HepG2 (cell line): Measurements from ENCODE around the gene CCN2.

Experiments
- CBX5 ChIP-seq: sonication (generic); formaldehyde crosslinking; IDR thresholded peaks from 2 replicates; pipeline ENCODE4 v1.4.0; 2020; ENCODE audit warnings: missing genetic modification reagents, borderline replicate concordance
- ELF4 ChIP-seq: sonication (generic); formaldehyde crosslinking; IDR thresholded peaks from 2 replicates; pipeline ENCODE4 v1.5.0; 2020; ENCODE audit warnings: missing genetic modification reagents, mild to moderate bottlenecking, moderate library complexity, borderline replicate concordance
- HNF4G ChIP-seq, 2 experiments: sonication (generic) in 1 of 2; formaldehyde crosslinking in 1 of 2; IDR thresholded peaks; 2 replicates each; pipeline versions ENCODE4 v1.4.0 to v1.6.1; 2011 to 2020; ENCODE audit warnings: borderline replicate concordance in 2 of 2, low read depth in 2 of 2, mild to moderate bottlenecking in 2 of 2, low read length in 1 of 2, missing genetic modification reagents in 1 of 2, moderate library complexity in 1 of 2
- NR1H2 ChIP-seq: sonication (generic); formaldehyde crosslinking; IDR thresholded peaks from 2 replicates; pipeline ENCODE4 v1.8.1; 2022; ENCODE audit warnings: low read depth, missing genetic modification reagents, borderline replicate concordance
- POLR2A ChIP-seq, 2 experiments: IDR thresholded peaks; 2 replicates each; pipeline ENCODE4 v1.6.1; 2011; ENCODE audit warnings: low read depth in 2 of 2, low read length in 2 of 2, mild to moderate bottlenecking in 1 of 2, moderate library complexity in 1 of 2; ENCODE audit not compliant: insufficient read depth in 1 of 2
- RELA ChIP-seq: sonication (generic); formaldehyde crosslinking; IDR thresholded peaks from 2 replicates; pipeline ENCODE4 v1.4.0; 2020; ENCODE audit warnings: missing genetic modification reagents
- ZNF331 ChIP-seq: sonication (generic); formaldehyde crosslinking; IDR thresholded peaks from 2 replicates; pipeline ENCODE4 v1.4.0; 2020; ENCODE audit warnings: missing genetic modification reagents
- ZNF746 ChIP-seq: sonication (generic); formaldehyde crosslinking; IDR thresholded peaks from 2 replicates; pipeline ENCODE4 v1.8.0; 2022; ENCODE audit warnings: mild to moderate bottlenecking, missing genetic modification reagents
- TF ChIP-seq, protein P1 (sequence below): sonication (generic); formaldehyde crosslinking; IDR thresholded peaks from 2 replicates; pipeline ENCODE4 v1.4.0; 2020; ENCODE audit warnings: missing genetic modification reagents
- TF ChIP-seq, protein P2 (sequence below): sonication (generic); formaldehyde crosslinking; conservative IDR thresholded peaks from 2 replicates; pipeline ENCODE4 v1.4.0; 2020; ENCODE audit warnings: missing genetic modification reagents

DNA sequence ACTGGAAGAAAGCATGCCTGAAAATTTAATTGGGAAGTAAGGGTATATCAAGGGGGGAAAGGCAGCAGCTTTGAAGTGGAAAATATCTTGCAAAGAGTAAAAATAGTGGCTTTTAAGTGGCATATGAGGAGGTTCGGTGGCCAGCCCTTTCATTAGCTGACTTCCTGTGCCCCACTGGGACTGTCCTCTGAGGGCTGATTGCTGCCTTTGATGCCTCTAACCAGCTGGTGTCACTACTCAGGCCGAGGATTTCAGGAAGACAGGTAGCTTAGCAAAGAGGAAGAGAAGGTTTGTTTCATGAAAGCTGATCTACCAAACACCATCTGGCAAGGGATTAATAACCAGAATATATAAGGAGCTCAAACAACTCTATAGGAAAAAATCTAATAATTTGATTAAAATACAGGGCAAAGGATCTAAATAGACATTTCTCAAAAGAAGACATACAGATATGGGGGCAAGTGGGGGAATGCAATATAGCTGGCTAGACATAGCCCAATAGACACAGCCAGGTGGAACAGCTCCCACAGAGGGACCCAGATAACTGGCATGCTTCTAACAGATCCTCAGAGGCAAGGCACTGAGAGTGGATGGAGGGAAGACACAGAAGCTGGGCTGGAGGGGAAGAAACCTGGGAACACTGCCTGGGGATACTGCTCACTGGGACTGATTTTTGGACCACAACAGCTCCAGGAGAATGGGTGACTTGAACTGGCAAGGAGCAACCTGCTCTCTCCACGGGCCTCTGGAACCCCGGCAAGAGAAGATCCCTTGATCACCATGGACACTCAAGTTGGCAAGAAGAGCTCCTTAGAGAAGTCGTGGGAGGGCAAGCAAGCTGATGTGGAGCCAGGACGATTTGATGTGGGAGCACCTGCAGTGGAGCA lies 33.2 kb downstream of the CCN2 start:
- TF ChIP-seq ELF4 (CRISPR knock-in tag) = no peak
- TF ChIP-seq POLR2A (IDR thresholded peaks at IDR 0.05; ENCODE audit: insufficient read depth in 1 of 2, low read depth in 2 of 2, low read length in 2 of 2) = no peak
- no peak for TF ChIP-seq ZNF331
- no peak for TF ChIP-seq HNF4G (IDR thresholded peaks at IDR 0.05; ENCODE audit: borderline replicate concordance, low read depth, low read length)
- no peak for TF ChIP-seq HNF4G (CRISPR knock-in tag; IDR thresholded peaks at IDR 0.05; ENCODE audit: borderline replicate concordance, low read depth)
- TF ChIP-seq, protein P1, sequence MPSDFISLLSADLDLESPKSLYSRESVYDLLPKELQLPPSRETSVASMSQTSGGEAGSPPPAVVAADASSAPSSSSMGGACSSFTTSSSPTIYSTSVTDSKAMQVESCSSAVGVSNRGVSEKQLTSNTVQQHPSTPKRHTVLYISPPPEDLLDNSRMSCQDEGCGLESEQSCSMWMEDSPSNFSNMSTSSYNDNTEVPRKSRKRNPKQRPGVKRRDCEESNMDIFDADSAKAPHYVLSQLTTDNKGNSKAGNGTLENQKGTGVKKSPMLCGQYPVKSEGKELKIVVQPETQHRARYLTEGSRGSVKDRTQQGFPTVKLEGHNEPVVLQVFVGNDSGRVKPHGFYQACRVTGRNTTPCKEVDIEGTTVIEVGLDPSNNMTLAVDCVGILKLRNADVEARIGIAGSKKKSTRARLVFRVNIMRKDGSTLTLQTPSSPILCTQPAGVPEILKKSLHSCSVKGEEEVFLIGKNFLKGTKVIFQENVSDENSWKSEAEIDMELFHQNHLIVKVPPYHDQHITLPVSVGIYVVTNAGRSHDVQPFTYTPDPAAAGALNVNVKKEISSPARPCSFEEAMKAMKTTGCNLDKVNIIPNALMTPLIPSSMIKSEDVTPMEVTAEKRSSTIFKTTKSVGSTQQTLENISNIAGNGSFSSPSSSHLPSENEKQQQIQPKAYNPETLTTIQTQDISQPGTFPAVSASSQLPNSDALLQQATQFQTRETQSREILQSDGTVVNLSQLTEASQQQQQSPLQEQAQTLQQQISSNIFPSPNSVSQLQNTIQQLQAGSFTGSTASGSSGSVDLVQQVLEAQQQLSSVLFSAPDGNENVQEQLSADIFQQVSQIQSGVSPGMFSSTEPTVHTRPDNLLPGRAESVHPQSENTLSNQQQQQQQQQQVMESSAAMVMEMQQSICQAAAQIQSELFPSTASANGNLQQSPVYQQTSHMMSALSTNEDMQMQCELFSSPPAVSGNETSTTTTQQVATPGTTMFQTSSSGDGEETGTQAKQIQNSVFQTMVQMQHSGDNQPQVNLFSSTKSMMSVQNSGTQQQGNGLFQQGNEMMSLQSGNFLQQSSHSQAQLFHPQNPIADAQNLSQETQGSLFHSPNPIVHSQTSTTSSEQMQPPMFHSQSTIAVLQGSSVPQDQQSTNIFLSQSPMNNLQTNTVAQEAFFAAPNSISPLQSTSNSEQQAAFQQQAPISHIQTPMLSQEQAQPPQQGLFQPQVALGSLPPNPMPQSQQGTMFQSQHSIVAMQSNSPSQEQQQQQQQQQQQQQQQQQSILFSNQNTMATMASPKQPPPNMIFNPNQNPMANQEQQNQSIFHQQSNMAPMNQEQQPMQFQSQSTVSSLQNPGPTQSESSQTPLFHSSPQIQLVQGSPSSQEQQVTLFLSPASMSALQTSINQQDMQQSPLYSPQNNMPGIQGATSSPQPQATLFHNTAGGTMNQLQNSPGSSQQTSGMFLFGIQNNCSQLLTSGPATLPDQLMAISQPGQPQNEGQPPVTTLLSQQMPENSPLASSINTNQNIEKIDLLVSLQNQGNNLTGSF = no peak
- no peak for TF ChIP-seq ZNF746 (CRISPR knock-in tag)
- TF ChIP-seq RELA = no peak
- TF ChIP-seq, protein P2, sequence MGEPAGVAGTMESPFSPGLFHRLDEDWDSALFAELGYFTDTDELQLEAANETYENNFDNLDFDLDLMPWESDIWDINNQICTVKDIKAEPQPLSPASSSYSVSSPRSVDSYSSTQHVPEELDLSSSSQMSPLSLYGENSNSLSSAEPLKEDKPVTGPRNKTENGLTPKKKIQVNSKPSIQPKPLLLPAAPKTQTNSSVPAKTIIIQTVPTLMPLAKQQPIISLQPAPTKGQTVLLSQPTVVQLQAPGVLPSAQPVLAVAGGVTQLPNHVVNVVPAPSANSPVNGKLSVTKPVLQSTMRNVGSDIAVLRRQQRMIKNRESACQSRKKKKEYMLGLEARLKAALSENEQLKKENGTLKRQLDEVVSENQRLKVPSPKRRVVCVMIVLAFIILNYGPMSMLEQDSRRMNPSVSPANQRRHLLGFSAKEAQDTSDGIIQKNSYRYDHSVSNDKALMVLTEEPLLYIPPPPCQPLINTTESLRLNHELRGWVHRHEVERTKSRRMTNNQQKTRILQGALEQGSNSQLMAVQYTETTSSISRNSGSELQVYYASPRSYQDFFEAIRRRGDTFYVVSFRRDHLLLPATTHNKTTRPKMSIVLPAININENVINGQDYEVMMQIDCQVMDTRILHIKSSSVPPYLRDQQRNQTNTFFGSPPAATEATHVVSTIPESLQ (CRISPR knock-in tag) = no peak
- TF ChIP-seq NR1H2 (CRISPR knock-in tag) = no peak
- TF ChIP-seq CBX5 = no peak
